CD4-positive, alpha-beta T cell treated with Interleukin-4 for 4 hours (primary cell): Measurements from ENCODE around the gene BMI1.

ENCODE experiments used
- DNase-seq: peaks from one replicate; pipeline ENCODE4 v3.0.0-alpha.2; 2020

The BMI1 gene

DNA sequence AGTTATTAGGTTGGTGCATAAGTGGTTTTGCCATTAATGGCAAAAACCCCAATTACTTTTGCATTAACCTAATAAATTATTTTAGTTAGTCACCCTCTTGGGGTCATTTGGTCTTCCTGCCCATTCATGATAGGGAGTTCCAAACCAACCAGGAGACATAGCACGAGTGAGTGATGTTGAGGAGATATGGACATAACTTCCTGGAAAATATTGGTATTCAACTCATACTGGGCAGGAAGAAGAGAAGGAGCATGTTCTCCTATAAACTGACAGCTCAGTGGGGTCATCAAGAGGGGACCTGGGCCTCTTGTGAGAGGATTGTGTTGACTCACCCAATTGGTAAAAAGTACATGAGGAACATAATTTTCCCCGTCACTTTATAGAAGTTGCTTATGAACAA, 48.1 kb downstream of the BMI1 start:
- no peak for DNase-seq

DNA sequence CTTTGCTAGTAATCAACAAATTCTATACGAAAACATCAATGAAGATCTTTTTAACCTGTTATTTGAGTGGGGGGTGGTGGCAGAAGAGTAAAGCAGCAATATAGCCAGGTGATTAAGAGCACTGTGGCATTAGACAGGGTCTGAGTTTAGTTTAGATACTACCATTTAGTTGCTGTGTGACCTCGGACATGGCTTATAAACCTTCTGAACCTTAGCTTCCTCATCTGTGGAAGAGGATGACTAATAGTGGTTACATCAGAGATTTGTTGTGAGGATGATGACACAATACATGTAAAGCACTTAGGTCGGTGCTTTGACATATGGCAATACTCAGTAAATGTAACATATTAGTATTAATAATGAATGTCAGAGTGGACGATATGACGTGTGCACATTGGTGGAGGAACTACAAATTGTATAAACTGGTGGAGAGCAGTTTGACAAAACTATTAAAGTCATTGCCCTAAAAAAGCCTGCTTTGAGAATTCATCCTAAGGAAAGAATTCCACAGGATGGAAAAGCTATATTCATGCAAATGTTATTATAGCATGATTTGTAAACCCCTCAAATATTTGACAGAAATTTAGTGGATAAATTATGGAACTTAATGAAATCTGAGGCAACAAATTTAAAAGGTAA, 48.7 kb downstream of the BMI1 start:
- peak; percentile 39 for DNase-seq

- no peak for DNase-seq
These were observed 49.4 kb downstream of the BMI1 start for GRCh38 chr10:22370320-22370719.

DNA sequence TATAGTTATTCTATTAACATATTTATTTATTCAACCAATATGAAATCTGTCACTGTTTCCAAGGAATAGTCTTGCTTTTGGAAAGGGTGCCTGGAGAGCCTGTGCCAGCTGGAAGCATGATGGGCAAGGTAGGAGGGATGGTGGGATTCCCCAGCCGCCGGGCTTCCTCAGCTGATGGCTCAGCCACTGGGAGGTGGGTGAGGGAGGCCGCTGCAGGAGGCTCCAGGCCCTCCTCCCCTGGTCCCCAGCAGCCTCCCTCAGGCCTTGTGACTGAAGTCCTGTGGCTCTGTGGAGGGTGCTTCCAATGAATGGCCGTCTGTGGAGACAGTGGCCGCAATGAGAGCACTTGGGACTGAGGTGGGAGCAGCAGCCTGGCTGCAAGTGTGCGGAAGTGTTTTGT, 51.4 kb downstream of the BMI1 start:
- no peak for DNase-seq

DNA sequence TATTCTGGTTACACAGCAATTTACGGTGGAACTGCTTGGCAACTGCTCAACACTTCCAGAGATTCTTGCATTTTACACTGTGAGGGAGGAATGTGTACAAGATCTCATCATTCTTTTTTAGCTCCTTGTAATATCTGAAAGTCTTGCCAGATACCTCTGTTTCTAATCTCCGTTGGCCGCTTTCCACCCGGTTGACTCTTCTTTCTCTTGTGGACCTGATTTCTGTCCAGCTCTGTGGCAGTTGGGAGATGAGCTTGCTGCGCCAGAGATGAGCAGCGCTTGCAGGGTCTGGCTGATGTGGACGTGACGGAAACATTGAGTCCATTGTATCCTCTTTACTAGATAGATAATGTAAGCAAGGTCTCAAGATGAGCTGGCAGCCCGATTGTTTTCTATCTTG, 52.0 kb downstream of the BMI1 start:
- no peak for DNase-seq

GRCh38 chr10:22374489-22375126, 53.7 kb downstream of the BMI1 start:
- no peak for DNase-seq

- DNase-seq: peak; percentile 4
These were observed 58.2 kb downstream of the BMI1 start for GRCh38 chr10:22379059-22379458.
